GM13977 (cell line): Measurements from ENCODE around the gene SUMO3.

Experiments
- DNase-seq: peaks from one replicate; pipeline ENCODE4 v3.0.0; 2012; ENCODE audit warnings: low spot score
- CTCF ChIP-seq: IDR thresholded peaks from 2 replicates; pipeline ENCODE4 v1.5.1; 2012; ENCODE audit warnings: mild to moderate bottlenecking, control low read depth; ENCODE audit not compliant: insufficient read depth; ENCODE audit errors: extremely low read depth, missing control alignments
- in situ Hi-C: fragments of 300-500 bp; cut with MboI; formaldehyde crosslinking; loops from one replicate; pipeline ENCODE4 v1.12.0; 2022; ENCODE audit warnings: low sequenced_read_pairs, low pct_unique_long_range_greater_than_20kb, mixed read lengths, inconsistent platforms; ENCODE audit not compliant: unreplicated experiment

SUMO3 gene

GRCh38 chr21:44858291-44858690 lies 40.4 kb upstream of the SUMO3 start:
- in situ Hi-C loops: no loop called here
- no peak for TF ChIP-seq CTCF
- DNase-seq: no peak

GRCh38 chr21:44857127-44857892 lies 39.4 kb upstream of the SUMO3 start:
- DNase-seq: no peak
- in situ Hi-C loops: no loop called here
- TF ChIP-seq CTCF: no peak

- no peak for DNase-seq
- in situ Hi-C loops: no loop called here
- no peak for TF ChIP-seq CTCF
Observed at GRCh38 chr21:44856131-44856530, 38.3 kb upstream of the SUMO3 start.

GRCh38 chr21:44855572-44855971 lies 37.7 kb upstream of the SUMO3 start:
- DNase-seq: no peak
- TF ChIP-seq CTCF: no peak
- in situ Hi-C loops: no loop called here

GRCh38 chr21:44854664-44855446 lies 37.0 kb upstream of the SUMO3 start:
- in situ Hi-C loops: no loop called here
- no peak for DNase-seq
- TF ChIP-seq CTCF: no peak

GRCh38 chr21:44854391-44854663 lies 36.5 kb upstream of the SUMO3 start:
- no peak for TF ChIP-seq CTCF
- in situ Hi-C loops: no loop called here
- no peak for DNase-seq
